HEK293 (cell line): ENCODE results near the gene LZIC.
"Not testable (repeated sequence)": the region's sequence is repeated elsewhere in the genome, so short reads cannot be mapped to it uniquely, and the experiment has no call there.

Experiments
- CTCF ChIP-seq: fragments of 450-650 bp; formaldehyde crosslinking; IDR thresholded peaks from 2 replicates; pipeline ENCODE4 v1.5.1; 2016; ENCODE audit warnings: missing biosample characterization, missing genetic modification characterization
- REST ChIP-seq: fragments of 450-650 bp; formaldehyde crosslinking; IDR thresholded peaks from 2 replicates; pipeline ENCODE4 v1.5.1; 2016; ENCODE audit warnings: missing biosample characterization, missing genetic modification characterization
- SALL2 ChIP-seq: fragments of 450-650 bp; formaldehyde crosslinking; IDR thresholded peaks from 2 replicates; pipeline ENCODE4 v1.5.0; 2017; ENCODE audit warnings: missing biosample characterization, mild to moderate bottlenecking, missing genetic modification characterization, borderline replicate concordance
- SETDB1 ChIP-seq: IDR thresholded peaks from one replicate; pipeline ENCODE4 v1.6.1; 2017; ENCODE audit warnings: mild to moderate bottlenecking, low read length, moderate library complexity, mixed read lengths; ENCODE audit not compliant: insufficient read length
- SP7 ChIP-seq: fragments of 450-650 bp; formaldehyde crosslinking; IDR thresholded peaks from 2 replicates; pipeline ENCODE4 v1.5.1; 2016; ENCODE audit warnings: missing biosample characterization, missing genetic modification characterization
- ZBTB1 ChIP-seq: fragments of 450-650 bp; formaldehyde crosslinking; IDR thresholded peaks from 2 replicates; pipeline ENCODE4 v1.5.1; 2016; ENCODE audit warnings: missing biosample characterization, missing genetic modification characterization
- ZFP3 ChIP-seq: fragments of 450-650 bp; formaldehyde crosslinking; IDR thresholded peaks from 2 replicates; pipeline ENCODE4 v1.5.1; 2016; ENCODE audit warnings: low read depth, missing biosample characterization, missing genetic modification characterization
- ZNF121 ChIP-seq: fragments of 450-650 bp; formaldehyde crosslinking; IDR thresholded peaks from 2 replicates; pipeline ENCODE4 v1.5.1; 2016; ENCODE audit warnings: missing biosample characterization, missing genetic modification characterization
- ZNF146 ChIP-seq: fragments of 450-650 bp; formaldehyde crosslinking; IDR thresholded peaks from 2 replicates; pipeline ENCODE4 v1.5.1; 2016; ENCODE audit warnings: missing biosample characterization, missing genetic modification characterization
- ZNF221 ChIP-seq: fragments of 450-650 bp; formaldehyde crosslinking; IDR thresholded peaks from 2 replicates; pipeline ENCODE4 v1.5.1; 2017; ENCODE audit warnings: missing biosample characterization, missing genetic modification characterization, borderline replicate concordance
- ZNF274 ChIP-seq, 2 experiments: fragments of 200-500 bp in 1 of 2; fragments of 450-650 bp in 1 of 2; sonication (Bioruptor generic) in 1 of 2; formaldehyde crosslinking in 1 of 2; IDR thresholded peaks; 2 replicates each; pipeline versions ENCODE4 v1.5.1 to v1.6.1; 2014 to 2016; ENCODE audit warnings: borderline replicate concordance in 1 of 2, inconsistent platforms in 1 of 2, low read length in 1 of 2, missing biosample characterization in 1 of 2, missing genetic modification characterization in 1 of 2
- ZNF596 ChIP-seq: fragments of 450-650 bp; IDR thresholded peaks from 2 replicates; pipeline ENCODE4 v1.5.0; 2018; ENCODE audit warnings: missing biosample characterization, mild to moderate bottlenecking, missing genetic modification characterization, moderate library complexity
- ZNF629 ChIP-seq: fragments of 450-650 bp; formaldehyde crosslinking; IDR thresholded peaks from 2 replicates; pipeline ENCODE4 v1.5.1; 2017; ENCODE audit warnings: missing biosample characterization, missing genetic modification characterization

- not testable (repeated sequence) for TF ChIP-seq ZNF274 (IDR thresholded peaks at IDR 0.05; ENCODE audit: low read length); ZNF274 (tag by site-specific recombination; IDR thresholded peaks at IDR 0.05; ENCODE audit: borderline replicate concordance); ZFP3 (tag by site-specific recombination); ZNF596 (tag by site-specific recombination); SETDB1; ZNF146; ZNF629 (tag by site-specific recombination); ZNF121 (tag by site-specific recombination); SALL2 (tag by site-specific recombination); SP7 (tag by site-specific recombination); ZNF221 (tag by site-specific recombination); CTCF (tag by site-specific recombination); REST (tag by site-specific recombination); ZBTB1 (tag by site-specific recombination)
These were observed 25.7 kb downstream of the LZIC start for GRCh38 chr1:9917495-9917894.
